KOPT-K1 (cell line): ENCODE measurements around the gene SHCBP1.
"Not testable (repeated sequence)": the region's sequence is repeated elsewhere in the genome, so short reads cannot be mapped to it uniquely, and the experiment has no call there.

Source experiments
- H3K27ac ChIP-seq: fragments of 200-600 bp; sonication (generic); 2 replicates; pipeline ENCODE4 v1.5.1; 2016; ENCODE audit warnings: antibody characterized with exemption, mild to moderate bottlenecking, low read depth, low read length; ENCODE audit not compliant: poor library complexity, severe bottlenecking
- H3K36me3 ChIP-seq: fragments of 200-600 bp; sonication (generic); 2 replicates; pipeline ENCODE4 v1.5.1; 2017; ENCODE audit warnings: antibody characterized with exemption, mild to moderate bottlenecking, low read length, moderate library complexity; ENCODE audit not compliant: insufficient read depth
- H3K9me3 ChIP-seq: fragments of 200-600 bp; sonication (generic); 2 replicates; pipeline ENCODE4 v1.5.1; 2017; ENCODE audit warnings: antibody characterized with exemption, low read length, mild to moderate bottlenecking; ENCODE audit not compliant: insufficient read depth, poor library complexity, severe bottlenecking

The SHCBP1 gene

DNA sequence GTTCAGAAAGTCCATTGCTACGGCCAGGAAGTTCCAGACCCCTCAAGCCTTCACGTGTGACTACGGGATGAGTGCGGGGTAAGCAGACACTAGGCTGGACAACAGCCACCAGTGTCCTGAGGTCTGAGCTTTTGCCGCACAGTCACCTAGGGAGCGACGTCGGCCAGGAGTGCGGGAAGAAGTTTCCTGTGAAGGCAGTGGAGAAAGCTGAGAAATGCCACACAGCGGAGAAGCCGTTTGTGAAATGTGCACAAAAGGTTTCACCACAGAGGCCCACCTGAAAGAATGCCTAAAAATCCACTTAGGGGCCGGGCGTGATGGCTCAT is 47.4 kb downstream of the SHCBP1 start:
- Histone ChIP-seq H3K9me3 (peaks cover 3% of the 10 kb centered on the region), H3K36me3 (peaks cover 14% of the 10 kb centered on the region), H3K27ac (no peak overlapping the region)

DNA sequence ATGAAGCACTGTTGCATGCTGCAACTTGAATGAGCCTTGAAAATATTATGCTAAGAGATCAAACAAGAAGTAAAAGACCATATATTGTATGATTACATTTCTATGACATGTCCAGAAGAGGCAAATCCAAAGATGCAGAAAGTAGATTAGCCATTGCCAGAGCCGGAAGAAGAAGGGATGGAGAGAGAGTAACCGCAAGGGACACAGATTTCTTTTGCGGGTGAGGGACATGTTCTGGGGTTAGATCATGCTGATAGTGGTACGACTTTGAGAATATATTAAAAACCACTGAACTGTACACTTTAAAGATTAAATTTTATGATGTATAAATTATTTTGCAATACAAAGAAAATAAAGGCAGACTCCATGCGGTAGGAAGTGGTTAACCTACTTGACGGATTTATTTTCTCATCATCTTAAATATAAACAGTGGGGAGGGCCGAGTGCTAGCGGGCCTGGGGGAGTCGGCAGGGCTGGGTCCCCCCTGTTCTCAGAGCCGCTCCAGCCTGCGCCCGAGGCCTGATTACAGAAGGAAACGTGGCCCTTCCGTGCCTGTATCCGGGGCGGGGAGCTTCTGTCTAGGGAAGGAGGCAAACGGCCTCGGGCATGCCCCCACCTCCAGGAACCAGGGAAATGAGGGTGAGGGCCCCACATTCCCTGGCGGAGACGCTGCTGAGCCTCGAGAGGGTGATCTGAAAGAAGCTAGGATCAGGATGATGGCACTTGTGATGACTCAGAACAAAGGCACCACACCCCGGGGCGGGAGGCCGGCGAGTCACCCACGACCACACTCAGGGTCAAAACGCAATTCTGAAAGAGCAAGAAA is 48.0 kb downstream of the SHCBP1 start:
- no peak overlapping the region for H3K27ac ChIP-seq
- H3K9me3 ChIP-seq, result peaks cover 3% of the 10 kb centered on the region

DNA sequence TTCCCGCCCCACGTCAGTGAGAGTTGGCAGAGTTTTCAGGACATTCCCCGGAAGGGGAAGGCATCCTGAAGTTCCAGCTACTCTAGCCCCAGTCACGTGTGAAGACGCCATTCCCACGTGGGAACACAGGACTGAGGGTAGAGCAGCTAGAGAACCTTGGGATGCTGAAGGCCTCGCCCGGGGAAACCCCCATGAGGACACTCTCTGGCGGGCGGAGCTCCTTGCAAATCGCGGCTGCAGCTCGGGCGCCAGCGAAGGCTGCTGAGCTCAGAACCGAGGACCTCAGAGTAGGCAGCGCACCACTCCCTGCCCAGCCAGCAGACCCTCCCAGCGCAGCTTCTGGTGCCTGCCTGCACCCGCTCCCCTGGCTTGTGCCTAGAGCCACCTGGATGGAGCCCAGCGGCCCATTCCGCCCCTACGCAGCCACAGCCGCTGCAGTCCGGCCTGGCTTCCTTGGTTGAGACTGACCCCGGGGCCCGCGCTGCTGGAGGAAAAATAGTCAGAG is 51.9 kb downstream of the SHCBP1 start:
- peaks cover 3% of the 10 kb centered on the region for H3K9me3 ChIP-seq
- H3K36me3 ChIP-seq, result no peaks in the 10 kb centered on the region
- H3K27ac ChIP-seq, result no peak overlapping the region

More for the DNA sequence above, 48.0 kb downstream of the SHCBP1 start:
- peaks cover 12% of the 10 kb centered on the region for H3K36me3 ChIP-seq

DNA sequence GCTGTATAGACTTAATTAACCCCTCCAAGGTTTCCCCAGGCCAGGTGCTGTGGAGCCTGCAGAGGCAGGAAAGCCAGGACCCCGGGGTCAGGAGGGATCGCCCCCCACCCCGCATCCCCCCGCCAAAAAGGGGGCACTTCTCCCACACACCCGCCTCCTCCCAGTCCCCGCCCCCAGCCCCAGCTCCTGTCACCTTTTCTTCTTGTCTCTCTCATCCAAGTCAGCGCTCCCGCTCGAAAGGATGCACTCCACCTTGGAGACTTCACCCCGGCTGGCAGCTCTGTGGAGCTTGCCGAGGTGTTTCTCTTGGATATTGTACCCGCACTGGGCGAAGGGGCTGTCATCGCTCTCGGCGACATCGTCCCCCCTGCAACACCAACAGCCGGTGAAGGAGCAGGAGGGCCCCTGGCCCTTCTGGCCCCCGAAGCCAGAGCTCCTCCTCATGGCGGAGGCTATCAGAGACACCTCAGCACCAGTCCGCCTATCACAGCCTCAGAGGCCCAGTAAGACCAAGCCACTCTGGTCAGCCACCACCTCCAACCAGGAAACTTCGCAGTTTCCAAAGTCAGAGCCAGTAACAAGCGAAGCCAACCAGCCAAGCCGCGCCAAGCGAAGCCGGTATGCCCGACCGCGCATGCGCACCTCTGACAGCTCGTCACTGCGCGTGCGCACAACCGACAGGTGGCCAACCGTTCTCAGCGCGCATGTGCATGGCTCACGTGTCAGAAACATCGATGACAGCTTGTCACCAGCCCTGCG is 52.5 kb downstream of the SHCBP1 start:
- Histone ChIP-seq H3K9me3 (peaks cover 3% of the 10 kb centered on the region), H3K36me3 (no peaks in the 10 kb centered on the region), H3K27ac (no peak overlapping the region)

DNA sequence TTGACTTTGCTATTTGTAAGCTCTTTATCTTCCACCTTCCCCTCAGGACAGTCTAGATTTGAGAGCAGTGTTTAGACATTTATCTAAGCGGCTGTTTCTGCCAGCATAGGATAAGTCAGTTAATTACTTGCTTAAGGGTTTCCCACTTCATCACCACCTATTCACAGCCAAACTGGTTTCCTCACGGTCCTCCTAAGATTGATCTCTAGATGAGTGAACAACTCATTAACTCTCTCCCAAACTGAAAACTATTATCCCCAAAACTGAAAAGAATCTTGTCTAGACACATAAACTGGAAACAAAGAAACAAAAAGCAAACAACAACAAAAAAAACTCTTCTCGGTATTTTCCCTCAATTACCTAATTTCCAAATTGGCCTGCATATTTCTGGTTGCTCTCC is 58.2 kb downstream of the SHCBP1 start:
- no peaks in the 10 kb centered on the region for H3K36me3 ChIP-seq
- H3K27ac ChIP-seq, result no peak overlapping the region
- H3K9me3 ChIP-seq, result no peaks in the 10 kb centered on the region

DNA sequence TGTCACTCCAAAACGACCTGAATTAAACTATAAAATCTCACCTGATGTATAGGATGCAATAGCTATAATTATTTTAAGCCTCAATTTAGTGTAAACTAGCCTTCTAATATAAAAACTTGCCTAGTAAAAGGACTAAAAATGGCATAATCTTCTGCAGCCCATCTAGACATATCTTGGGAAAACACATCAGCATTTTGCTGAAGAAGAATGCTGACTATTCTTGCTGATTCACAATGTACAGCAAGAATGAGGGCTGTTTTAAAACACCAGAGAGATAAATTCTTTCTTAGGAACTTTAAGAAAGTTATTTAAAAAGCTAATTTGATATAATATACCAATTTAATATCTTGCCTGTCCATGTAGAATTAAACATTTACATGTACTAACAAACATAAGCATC is 63.2 kb downstream of the SHCBP1 start:
- no peak overlapping the region for H3K27ac ChIP-seq
- no peaks in the 10 kb centered on the region for H3K36me3 ChIP-seq
- H3K9me3 ChIP-seq, result no peaks in the 10 kb centered on the region

DNA sequence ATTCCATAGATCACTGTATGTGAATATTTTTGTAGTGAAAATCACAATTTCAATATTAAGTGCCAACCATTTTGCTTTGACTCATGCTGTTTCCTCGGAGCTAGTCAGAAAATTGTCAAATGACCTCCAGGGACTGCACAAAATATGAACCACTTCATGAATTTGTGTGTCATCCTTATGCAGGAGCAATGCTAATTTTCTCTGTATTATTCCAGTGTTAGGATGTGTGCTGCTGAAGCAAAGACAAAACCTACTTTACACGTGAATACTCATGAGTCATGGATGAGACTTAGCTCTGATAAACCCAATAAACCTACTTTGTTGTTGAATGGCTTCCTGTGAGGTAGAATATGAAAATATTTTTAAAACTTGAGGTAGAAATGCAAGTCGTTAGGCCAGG is 65.2 kb downstream of the SHCBP1 start:
- no peaks in the 10 kb centered on the region for H3K9me3 ChIP-seq
- no peak overlapping the region for H3K27ac ChIP-seq
- no peaks in the 10 kb centered on the region for H3K36me3 ChIP-seq

DNA sequence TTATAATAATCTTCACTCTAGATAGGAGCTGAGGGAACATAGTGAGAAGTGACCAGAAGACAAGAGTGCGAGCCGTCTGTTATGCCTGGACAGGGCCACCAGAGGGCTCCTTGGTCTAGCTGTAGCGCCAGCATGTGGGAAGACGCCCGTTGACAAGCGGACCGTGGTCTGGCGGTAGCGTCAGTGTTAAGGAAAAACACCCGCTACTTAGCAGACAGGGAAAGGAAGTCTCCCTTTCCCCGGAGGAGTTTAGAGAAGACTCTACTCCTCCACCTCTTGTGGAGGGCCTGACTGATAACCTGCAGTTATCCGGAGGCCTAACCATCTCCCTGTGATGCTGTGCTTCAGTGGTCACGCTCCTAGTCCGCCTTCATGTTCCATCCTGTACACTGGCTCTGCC is 66.7 kb downstream of the SHCBP1 start:
- H3K9me3 ChIP-seq, H3K36me3 ChIP-seq, H3K27ac ChIP-seq: not testable (repeated sequence)

DNA sequence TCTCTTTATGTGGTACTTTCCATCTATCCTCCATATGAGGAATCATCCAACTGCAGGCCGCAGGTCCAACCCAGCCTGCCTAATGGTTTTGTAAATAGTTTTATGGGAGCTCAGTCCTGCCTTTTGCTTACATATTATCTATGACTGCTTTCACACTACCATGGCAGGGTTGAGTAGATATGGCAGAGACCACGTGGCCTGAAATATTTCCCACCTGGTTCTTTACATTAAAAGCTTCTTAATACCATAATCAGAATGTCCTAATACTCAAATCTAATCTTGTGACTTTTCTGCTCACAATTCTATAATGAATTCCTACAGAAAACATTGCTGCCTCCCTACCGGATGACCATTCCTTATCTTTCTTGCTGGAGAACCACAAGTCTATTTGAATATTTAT is 71.7 kb downstream of the SHCBP1 start:
- no peaks in the 10 kb centered on the region for H3K9me3 ChIP-seq
- no peaks in the 10 kb centered on the region for H3K36me3 ChIP-seq
- H3K27ac ChIP-seq, result no peak overlapping the region
